Stomach (tissue), 4 donors: ENCODE measurements around the gene TMEM44.

Source experiments
- POLR2A ChIP-seq, 4 donors: fragments of 450-650 bp; IDR thresholded peaks; one replicate each; pipeline ENCODE4 v1.6.1; 2016; ENCODE audit warnings: antibody characterized with exemption in 4 of 4, control low read depth in 2 of 4, mild to moderate bottlenecking in 1 of 4, moderate library complexity in 1 of 4
- POLR2AphosphoS5 ChIP-seq, 3 donors: sonication (generic); formaldehyde crosslinking; IDR thresholded peaks; one replicate each; pipeline ENCODE4 v1.6.1; 2016; ENCODE audit warnings: antibody characterized with exemption in 3 of 3
- TF ChIP-seq, protein P1 (sequence below), 7 experiments: fragments of 450-650 bp in 4 of 7; fragments of 200-600 bp in 3 of 7; sonication (generic) in 3 of 7; IDR thresholded peaks; one replicate each; pipeline ENCODE4 v1.5.1; 2016 to 2019; ENCODE audit warnings: antibody characterized with exemption in 7 of 7, control low read depth in 2 of 7, mild to moderate bottlenecking in 1 of 7

DNA sequence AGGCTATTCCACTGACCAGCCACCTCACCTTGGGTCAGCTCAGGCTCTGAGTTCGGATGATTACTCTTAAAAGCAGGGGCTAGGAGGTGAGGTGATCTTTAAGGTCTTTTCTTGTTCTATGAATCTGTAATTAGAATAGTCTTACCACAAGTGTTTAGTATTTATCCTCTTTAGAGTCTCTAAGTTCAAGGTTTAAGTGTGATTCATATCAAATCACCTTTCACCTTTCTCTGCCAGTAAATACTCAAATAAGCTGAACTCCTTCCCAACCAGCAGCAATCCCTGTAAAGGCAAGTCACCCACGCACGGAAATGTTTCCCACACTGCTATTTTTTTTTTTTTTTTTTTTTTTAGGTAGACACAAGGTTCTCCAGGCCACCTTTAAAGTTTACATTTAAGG lies 14.5 kb upstream of the TMEM44 start:
- TF ChIP-seq, protein P1, sequence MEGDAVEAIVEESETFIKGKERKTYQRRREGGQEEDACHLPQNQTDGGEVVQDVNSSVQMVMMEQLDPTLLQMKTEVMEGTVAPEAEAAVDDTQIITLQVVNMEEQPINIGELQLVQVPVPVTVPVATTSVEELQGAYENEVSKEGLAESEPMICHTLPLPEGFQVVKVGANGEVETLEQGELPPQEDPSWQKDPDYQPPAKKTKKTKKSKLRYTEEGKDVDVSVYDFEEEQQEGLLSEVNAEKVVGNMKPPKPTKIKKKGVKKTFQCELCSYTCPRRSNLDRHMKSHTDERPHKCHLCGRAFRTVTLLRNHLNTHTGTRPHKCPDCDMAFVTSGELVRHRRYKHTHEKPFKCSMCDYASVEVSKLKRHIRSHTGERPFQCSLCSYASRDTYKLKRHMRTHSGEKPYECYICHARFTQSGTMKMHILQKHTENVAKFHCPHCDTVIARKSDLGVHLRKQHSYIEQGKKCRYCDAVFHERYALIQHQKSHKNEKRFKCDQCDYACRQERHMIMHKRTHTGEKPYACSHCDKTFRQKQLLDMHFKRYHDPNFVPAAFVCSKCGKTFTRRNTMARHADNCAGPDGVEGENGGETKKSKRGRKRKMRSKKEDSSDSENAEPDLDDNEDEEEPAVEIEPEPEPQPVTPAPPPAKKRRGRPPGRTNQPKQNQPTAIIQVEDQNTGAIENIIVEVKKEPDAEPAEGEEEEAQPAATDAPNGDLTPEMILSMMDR (IDR thresholded peaks at IDR 0.05) = no peak
- TF ChIP-seq POLR2A (IDR thresholded peaks at IDR 0.05) (no peak), POLR2AphosphoS5 (IDR thresholded peaks at IDR 0.05) (no peak)
